HG03354 (cell line): ENCODE results near the gene OR10V1.
"Not testable (repeated sequence)": the region's sequence is repeated elsewhere in the genome, so short reads cannot be mapped to it uniquely, and the experiment has no call there.

Source experiments
- ATAC-seq: cut with Tn5 transposase; IDR thresholded peaks from one replicate; pipeline ENCODE4 v1.9.1; 2021; ENCODE audit warnings: mild to moderate bottlenecking; ENCODE audit not compliant: unreplicated experiment, poor library complexity, severe bottlenecking

OR10V1 gene

GRCh38 chr11:59716051-59716450 is 2.4 kb upstream of the OR10V1 start:
- ATAC-seq: no peak

- ATAC-seq: no peak
These were observed 3.4 kb downstream of the OR10V1 start for GRCh38 chr11:59710136-59710847.

- no peak for ATAC-seq
These were observed 5.1 kb downstream of the OR10V1 start for GRCh38 chr11:59708537-59708936.

- ATAC-seq: no peak
These were observed 6.3 kb downstream of the OR10V1 start for GRCh38 chr11:59707371-59707770.

GRCh38 chr11:59706518-59707285 is 6.9 kb downstream of the OR10V1 start:
- ATAC-seq: no peak

GRCh38 chr11:59705294-59705693 is 8.4 kb downstream of the OR10V1 start:
- no peak for ATAC-seq

GRCh38 chr11:59703515-59703914 is 10.1 kb downstream of the OR10V1 start:
- ATAC-seq: not testable (repeated sequence)

- ATAC-seq: not testable (repeated sequence)
These were observed 13.5 kb downstream of the OR10V1 start for GRCh38 chr11:59700157-59700556.

GRCh38 chr11:59698506-59698905 is 15.1 kb downstream of the OR10V1 start:
- ATAC-seq: no peak

GRCh38 chr11:59692915-59693314 is 20.7 kb downstream of the OR10V1 start:
- ATAC-seq: no peak

- no peak for ATAC-seq
These were observed 22.5 kb downstream of the OR10V1 start for GRCh38 chr11:59691156-59691555.

- no peak for ATAC-seq
These were observed 24.6 kb downstream of the OR10V1 start for GRCh38 chr11:59689015-59689414.

- ATAC-seq: not testable (repeated sequence)
These were observed 32.4 kb downstream of the OR10V1 start for GRCh38 chr11:59681260-59681725.

GRCh38 chr11:59680287-59681154 is 33.1 kb downstream of the OR10V1 start:
- ATAC-seq: peak; percentile 85

- no peak for ATAC-seq
These were observed 34.3 kb downstream of the OR10V1 start for GRCh38 chr11:59679347-59679746.

GRCh38 chr11:59678813-59679165 is 34.9 kb downstream of the OR10V1 start:
- no peak for ATAC-seq

- no peak for ATAC-seq
These were observed 35.4 kb downstream of the OR10V1 start for GRCh38 chr11:59678118-59678812.

GRCh38 chr11:59676205-59676604 is 37.4 kb downstream of the OR10V1 start:
- ATAC-seq: no peak

GRCh38 chr11:59674291-59674690 is 39.4 kb downstream of the OR10V1 start:
- ATAC-seq: no peak

- no peak for ATAC-seq
These were observed 40.4 kb downstream of the OR10V1 start for GRCh38 chr11:59673291-59673690.
